GM12878 (cell line): ENCODE measurements around the gene C19orf81. TPM values are rescaled to one million over a fixed set of nuclear protein-coding genes. Genes with fewer than 3 reads are reported as not detected.

Experiments used
- ATAC-seq: fragments of 200-7000 bp; cut with Tn5 transposase; 3 replicates; pipeline ENCODE4 v1.9.1; 2020; ENCODE audit warnings: mild to moderate bottlenecking, moderate library complexity
- BruUV-seq: library from RNA; stranded (reverse); fragments of 400-500 nt; replicated peaks from 2 replicates; lab custom pipeline; 2021; lab: Mats Ljungman, UMichigan
- CTCF ChIA-PET: fragments of 300-600 bp; sonication (Branson Sonifier 250); formaldehyde crosslinking; extraction: SDS; loops from one replicate; lab custom pipeline; 2021; ENCODE audit warnings: inconsistent platforms; lab: Yijun Ruan, JAX
- POLR2A ChIA-PET: fragments of 350-600 bp; formaldehyde crosslinking; extraction: SDS; loops from one replicate; lab custom pipeline; 2021; ENCODE audit warnings: inconsistent platforms; lab: Charles Lee
- RAD21 ChIA-PET: fragments of 300-600 bp; sonication (Branson Sonifier 250); formaldehyde crosslinking; loops from one replicate; lab custom pipeline; 2023; ENCODE audit warnings: antibody characterized with exemption; ENCODE audit not compliant: unreplicated experiment; lab: Charles Lee
- SMC1A ChIA-PET: fragments of 300-600 bp; sonication (Branson Sonifier 250); formaldehyde crosslinking; loops from one replicate; lab custom pipeline; 2023; ENCODE audit not compliant: unreplicated experiment, uncharacterized antibody; lab: Charles Lee
- DNase-seq: peaks from one replicate; pipeline ENCODE4 v3.0.0-alpha.2; 2011; ENCODE audit warnings: low read depth, low spot score
- FAIRE-seq: peaks from 3 replicates; lab custom pipeline; 2011; peaks lifted over from hg19 to GRCh38; lab: Jason Lieb, UNC
- H2AFZ ChIP-seq: 2 replicates; pipeline ENCODE4 v1.6.0; 2011; ENCODE audit warnings: low read depth, low read length, control low read depth; ENCODE audit not compliant: control insufficient read depth
- H3K27ac ChIP-seq: 2 replicates; pipeline ENCODE4 v1.5.1; 2011; ENCODE audit warnings: control low read depth; ENCODE audit not compliant: control insufficient read depth, insufficient read depth
- H3K27me3 ChIP-seq, 2 experiments: replicated peaks in 1 of 2; 2 replicates each; pipeline versions ENCODE4 v1.6.0 to v1.6.1; 2011; ENCODE audit warnings: low read length in 1 of 2; ENCODE audit not compliant: control insufficient read depth in 2 of 2, insufficient read depth in 2 of 2
- H3K36me3 ChIP-seq, 2 experiments: 2 replicates each; pipeline ENCODE4 v1.5.1; 2011; ENCODE audit warnings: low read length in 1 of 2; ENCODE audit not compliant: control insufficient read depth in 2 of 2, insufficient read depth in 2 of 2
- H3K4me1 ChIP-seq: 2 replicates; pipeline ENCODE4 v1.6.1; 2011; ENCODE audit warnings: mild to moderate bottlenecking, low read length, moderate library complexity, mixed read lengths; ENCODE audit not compliant: control insufficient read depth, insufficient read depth
- H3K4me2 ChIP-seq: 2 replicates; pipeline ENCODE4 v1.6.0; 2011; ENCODE audit warnings: control low read depth; ENCODE audit not compliant: control insufficient read depth, insufficient read depth
- H3K4me3 ChIP-seq: fragments of 200-600 bp; sonication (generic); 2 replicates; pipeline ENCODE4 v1.5.1; 2016
- H3K79me2 ChIP-seq: 2 replicates; pipeline ENCODE4 v1.6.0; 2011; ENCODE audit warnings: low read length; ENCODE audit not compliant: control insufficient read depth, insufficient read depth
- H3K9ac ChIP-seq: 2 replicates; pipeline ENCODE4 v1.8.0; 2011; ENCODE audit warnings: low read length, control low read depth, mixed read lengths; ENCODE audit not compliant: control insufficient read depth, insufficient read depth
- H3K9me3 ChIP-seq: replicated peaks from 3 replicates; pipeline ENCODE4 v1.5.1; 2011; ENCODE audit warnings: mild to moderate bottlenecking, low read length; ENCODE audit not compliant: control insufficient read depth, insufficient read depth
- H4K20me1 ChIP-seq: 2 replicates; pipeline ENCODE4 v1.6.0; 2011; ENCODE audit not compliant: control insufficient read depth, insufficient read depth
- ATF7 ChIP-seq: fragments of 450-650 bp; IDR thresholded peaks from 2 replicates; pipeline ENCODE4 v1.6.1; 2016; ENCODE audit warnings: low read depth, mild to moderate bottlenecking
- CBX3 ChIP-seq: fragments of 200-600 bp; sonication (generic); IDR thresholded peaks from 2 replicates; pipeline ENCODE4 v1.6.1; 2016; ENCODE audit warnings: low read depth, borderline replicate concordance
- CEBPZ ChIP-seq: fragments of 150-350 bp; IDR thresholded peaks from 2 replicates; pipeline ENCODE4 v1.6.1; 2016; ENCODE audit warnings: low read depth, low read length
- CHD2 ChIP-seq: IDR thresholded peaks from 2 replicates; pipeline ENCODE4 v1.6.1; 2011; ENCODE audit warnings: low read depth, low read length, improper control_type of control experiment, borderline replicate concordance
- ETV6 ChIP-seq, 2 experiments: fragments of 450-650 bp in 1 of 2; IDR thresholded peaks in 1 of 2; conservative IDR thresholded peaks in 1 of 2; 2 replicates each; pipeline ENCODE4 v1.6.1; 2014; ENCODE audit warnings: antibody characterized with exemption in 1 of 2, borderline replicate concordance in 1 of 2, low read depth in 1 of 2, mild to moderate bottlenecking in 1 of 2, moderate library complexity in 1 of 2
- JUNB ChIP-seq: IDR thresholded peaks from 2 replicates; pipeline ENCODE4 v1.6.1; 2016; ENCODE audit warnings: antibody characterized with exemption, mild to moderate bottlenecking
- LARP7 ChIP-seq: fragments of 450-650 bp; IDR thresholded peaks from 2 replicates; pipeline ENCODE4 v1.6.1; 2017; ENCODE audit warnings: mild to moderate bottlenecking
- MEF2B ChIP-seq: fragments of 450-650 bp; IDR thresholded peaks from 2 replicates; pipeline ENCODE4 v1.6.1; 2018; ENCODE audit warnings: mild to moderate bottlenecking, moderate library complexity; ENCODE audit not compliant: partially characterized antibody, poor library complexity, severe bottlenecking
- NR2F1 ChIP-seq: fragments of 450-650 bp; conservative IDR thresholded peaks from 2 replicates; pipeline ENCODE4 v1.6.1; 2017; ENCODE audit warnings: mild to moderate bottlenecking
- POLR2AphosphoS2 ChIP-seq: IDR thresholded peaks from 2 replicates; pipeline ENCODE4 v1.6.1; 2011; ENCODE audit warnings: low read depth, mild to moderate bottlenecking, low read length, improper control_type of control experiment, moderate library complexity
- RUNX3 ChIP-seq: IDR thresholded peaks from 2 replicates; pipeline ENCODE4 v1.6.1; 2012; ENCODE audit warnings: low read length, inconsistent platforms
- SMAD1 ChIP-seq: fragments of 450-650 bp; IDR thresholded peaks from 2 replicates; pipeline ENCODE4 v1.6.1; 2018; ENCODE audit warnings: mild to moderate bottlenecking, low read depth; ENCODE audit not compliant: partially characterized antibody
- USF1 ChIP-seq: IDR thresholded peaks from 2 replicates; pipeline ENCODE4 v1.6.1; 2011; ENCODE audit warnings: borderline replicate concordance, low read depth, mild to moderate bottlenecking, moderate library complexity, mixed read lengths, low read length; ENCODE audit not compliant: insufficient read depth; ENCODE audit errors: extremely low read length
- YBX1 ChIP-seq: fragments of 450-650 bp; IDR thresholded peaks from 2 replicates; pipeline ENCODE4 v1.6.1; 2016; ENCODE audit warnings: antibody characterized with exemption
- ZBED1 ChIP-seq: IDR thresholded peaks from 2 replicates; pipeline ENCODE4 v1.6.1; 2016; ENCODE audit warnings: borderline replicate concordance
- ZNF384 ChIP-seq: IDR thresholded peaks from 2 replicates; pipeline ENCODE4 v1.6.1; 2012; ENCODE audit warnings: low read depth, mild to moderate bottlenecking, low read length, improper control_type of control experiment, borderline replicate concordance
- WGBS: methylation state at CpG from one replicate; pipeline ENCODE4 v1.1.6; 2016; ENCODE audit warnings: low lambda C conversion rate; ENCODE audit not compliant: insufficient replicate concordance, insufficient coverage; ENCODE audit errors: missing lambda C conversion rate; 5-methylcytosine and 5-hydroxymethylcytosine counted together
- in situ Hi-C: fragments of 300-500 bp; cut with MboI; formaldehyde crosslinking; loops from 9 replicates; pipeline ENCODE4 v1.14.3; 2018; ENCODE audit warnings: mixed read lengths
- intact Hi-C: fragments of 100-400 bp; cut with micrococcal nuclease; formaldehyde crosslinking; loops from one replicate; pipeline ENCODE4 v1.14.2; 2022; ENCODE audit not compliant: unreplicated experiment
- polyA plus RNA-seq, 11 experiments: library from polyadenylated mRNA; depleted of rRNA in 4 of 11; unstranded in 6 of 11; stranded (reverse) in 5 of 11; fragments of >200 nt; fragmentation: Nextera tagmentation in 4 of 11; fragmentation: Illumina TruSeq in 1 of 11; extraction: Ambion mirVana in 4 of 11; extraction: Trizol in 1 of 11; gene quantifications; 1 replicate in 1 of 11; 2 replicates in 10 of 11; pipeline versions ENCODE4 v1.2.1 to v1.2.3, GENCODE V29; 2011 to 2016; ENCODE audit warnings: inconsistent platforms in 2 of 11, missing spikeins in 2 of 11, low read depth in 1 of 11
- total RNA-seq, 4 experiments: library from RNA; depleted of rRNA in 3 of 4; stranded (reverse); fragments of >200 nt in 3 of 4; fragmentation: Illumina TruSeq in 1 of 4; extraction: Trizol in 1 of 4; gene quantifications; 2 replicates each; pipeline versions ENCODE4 v1.2.1 to v1.2.3, GENCODE V29; 2013 to 2021

C19orf81 gene
- total and polyA plus RNA-seq, 10 of the 15 experiments (the other 5 are each of a cell fraction or from before 2014, with no cell fraction given), result 0.69 TPM; not detected in 9

- TF ChIP-seq NR2F1 (no peak), MEF2B (no peak)
These were observed 41.2 kb downstream of the C19orf81 start (continued) for GRCh38 chr19:50690439-50690838.

- Histone ChIP-seq H3K4me2 (no peak overlapping the region), H3K4me3 (no peak overlapping the region), H3K36me3 (no peaks in the 10 kb centered on the region), H3K27me3 (no peaks in the 10 kb centered on the region), H4K20me1 (no peaks in the 10 kb centered on the region; the same call in 1 of the 2 replicates), H3K9ac (no peak overlapping the region), H3K9me3 (no peaks in the 10 kb centered on the region), H2AFZ (no peak overlapping the region), H3K27ac (no peak overlapping the region), H3K4me1 (no peaks in the 10 kb centered on the region), H3K79me2 (no peaks in the 10 kb centered on the region)
- ChIA-PET RAD21 (no interaction called here), CTCF (no interaction called here), POLR2A (interaction anchor here (0.6 kb wide), 1 partner anchor 1487 kb away, joined by 3 read pairs; no protein-coding TSS in a partner anchor), SMC1A (no interaction called here)
- 6% methylated on average over 15 of the region's 23 CpGs for WGBS
- in situ Hi-C loops (no loop called here), intact Hi-C loops (no loop called here)
- no peak for DNase-seq
- no peak for FAIRE-seq
- no peak for ATAC-seq
- no TSS peak for BruUV-seq
- TF ChIP-seq ZNF384 (no peak), ETV6 (conservative IDR thresholded peaks at IDR 0.05 in 1 of 2, IDR thresholded peaks at IDR 0.05 in 1 of 2; ENCODE audit: borderline replicate concordance in 1 of 2, low read depth in 1 of 2) (no peak), JUNB (no peak), LARP7 (no peak), CHD2 (no peak), ATF7 (no peak), POLR2AphosphoS2 (no peak), CEBPZ (no peak), ZBED1 (no peak), YBX1 (no peak), SMAD1 (no peak), CBX3 (no peak), RUNX3 (no peak), USF1 (no peak)
These were observed 44.1 kb downstream of the C19orf81 start for GRCh38 chr19:50693064-50693975.
